Psoas muscle (tissue), 8 donors: ENCODE measurements around the gene GIMAP5. TPM values are rescaled to one million over a fixed set of nuclear protein-coding genes. Genes with fewer than 3 reads are reported as not detected.

ENCODE experiments used
- ATAC-seq, 4 donors: fragments of 200-7000 bp; cut with Tn5 transposase; one replicate each; pipeline ENCODE4 v1.9.1; 2020; ENCODE audit warnings: moderate library complexity in 3 of 4, mild to moderate bottlenecking in 2 of 4
- DNase-seq, 2 donors: peaks; one replicate each; pipeline ENCODE4 v3.0.0-alpha.2; 2020
- H3K27ac ChIP-seq: fragments of 200-600 bp; one replicate; pipeline ENCODE4 v1.8.0; 2022
- H3K27me3 ChIP-seq, 3 donors: fragments of 200-600 bp in 1 of 3; one replicate each; pipeline versions ENCODE4 v1.6.1 to v1.8.0; 2013 to 2022; ENCODE audit warnings: low read length in 2 of 3, mild to moderate bottlenecking in 2 of 3, moderate library complexity in 1 of 3; ENCODE audit not compliant: insufficient read depth in 3 of 3
- H3K36me3 ChIP-seq, 2 donors: fragments of 200-600 bp in 1 of 2; one replicate each; pipeline versions ENCODE4 v1.6.1 to v1.8.0; 2013 to 2022; ENCODE audit warnings: low read depth in 1 of 2, mild to moderate bottlenecking in 1 of 2, moderate library complexity in 1 of 2; ENCODE audit not compliant: insufficient read depth in 1 of 2
- H3K4me1 ChIP-seq: fragments of 200-600 bp; one replicate; pipeline ENCODE4 v1.8.0; 2022
- H3K4me3 ChIP-seq: fragments of 200-600 bp; one replicate; pipeline ENCODE4 v1.8.0; 2022; ENCODE audit warnings: mild to moderate bottlenecking
- H3K9me3 ChIP-seq: fragments of 200-600 bp; one replicate; pipeline ENCODE4 v1.8.0; 2022
- CTCF ChIP-seq: fragments of 200-600 bp; IDR thresholded peaks from one replicate; pipeline ENCODE4 v1.8.0; 2022; ENCODE audit warnings: antibody characterized with exemption
- WGBS, 3 donors: extraction: QIAGEN DNeasy Blood & Tissue Kit; methylation state at CpG; one replicate each; pipeline versions ENCODE4 v1.1.6 to v1.1.7; 2013; 5-methylcytosine and 5-hydroxymethylcytosine counted together
- intact Hi-C, 2 donors: fragments of 100-400 bp; cut with DNase I; formaldehyde crosslinking; loops; one replicate each; pipeline versions ENCODE4 v1.11.0 to v1.14.2; 2022
- polyA plus RNA-seq, 3 donors: library from polyadenylated mRNA; stranded (reverse); fragments of 200-250 nt; gene quantifications; one replicate each; pipeline ENCODE4 v1.2.3, GENCODE V29; 2013
- total RNA-seq, 4 donors: library from RNA; stranded (reverse); fragmentation: NEBNext Ultra II Directional in 2 of 4; extraction: Animal tissue kit (Norgen Biotek cat#: 25700) in 2 of 4; gene quantifications; one replicate each; pipeline versions ENCODE4 v1.2.1 to v1.2.4, GENCODE V29; 2021 to 2023
- donor health status: healthy with polysubstance abuse.
- donor health status: DM: no; HTN: no; CAD: no; lungs with moderate emphysema.
- donor health status: Bipolar disorder and iron deficiency.
- donor health status: healthy.
- donor health status: DM: yes; HTN: yes; CAD: no.
- donor health status: DM: no; HTN: no; CAD: no.
- donor health status: DM: no; HTN: no; CAD: no.
- donor health status: DM: yes; HTN: yes; CAD: no.

GIMAP5 gene
- total and polyA plus RNA-seq, 7 donors, result 4.1 to 12.4 (median 8.4) TPM

GRCh38 chr7:150719436-150719835 is 17.8 kb upstream of the GIMAP5 start:
- Histone ChIP-seq H3K27ac (no peak overlapping the region), H3K36me3 (no peaks in the 10 kb centered on the region), H3K9me3 (no peaks in the 10 kb centered on the region), H3K4me1 (no peaks in the 10 kb centered on the region), H3K27me3 (no peaks in the 10 kb centered on the region), H3K4me3 (no peak overlapping the region)
- intact Hi-C loops, result no loop called here
- DNase-seq (no peak), ATAC-seq (no peak)
- 64 to 81% (median 69%) methylated on average over 4 of the region's 4 CpGs for WGBS, 3 donors
- no peak for TF ChIP-seq CTCF

DNA sequence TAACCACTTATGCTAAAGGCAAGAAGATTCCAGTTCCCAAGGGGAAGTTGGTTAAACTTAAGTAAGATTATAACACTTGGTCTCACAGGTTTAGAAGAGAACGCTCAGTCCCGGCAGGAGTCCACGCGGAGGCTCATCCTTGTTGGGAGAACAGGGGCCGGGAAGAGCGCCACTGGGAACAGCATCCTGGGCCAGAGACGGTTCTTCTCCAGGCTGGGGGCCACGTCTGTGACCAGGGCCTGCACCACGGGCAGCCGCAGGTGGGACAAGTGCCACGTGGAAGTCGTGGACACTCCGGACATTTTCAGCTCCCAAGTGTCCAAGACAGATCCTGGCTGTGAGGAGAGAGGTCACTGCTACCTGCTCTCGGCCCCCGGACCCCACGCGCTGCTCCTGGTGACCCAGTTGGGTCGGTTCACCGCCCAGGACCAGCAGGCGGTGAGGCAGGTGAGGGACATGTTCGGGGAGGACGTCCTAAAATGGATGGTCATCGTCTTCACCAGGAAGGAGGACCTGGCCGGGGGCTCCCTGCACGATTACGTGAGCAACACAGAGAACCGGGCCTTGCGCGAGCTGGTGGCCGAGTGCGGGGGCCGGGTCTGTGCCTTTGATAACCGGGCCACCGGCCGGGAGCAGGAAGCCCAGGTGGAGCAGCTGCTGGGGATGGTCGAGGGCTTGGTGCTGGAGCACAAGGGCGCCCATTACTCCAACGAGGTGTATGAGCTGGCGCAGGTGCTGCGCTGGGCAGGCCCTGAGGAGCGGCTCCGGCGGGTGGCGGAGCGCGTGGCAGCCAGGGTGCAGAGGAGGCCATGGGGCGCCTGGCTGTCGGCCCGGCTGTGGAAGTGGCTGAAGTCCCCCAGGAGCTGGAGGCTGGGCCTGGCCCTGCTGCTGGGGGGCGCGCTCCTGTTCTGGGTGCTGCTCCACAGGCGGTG is 17.0 kb upstream of the GIMAP5 start:
- H3K9me3 ChIP-seq, result no peaks in the 10 kb centered on the region
- H3K27ac ChIP-seq, result no peak overlapping the region
- intact Hi-C loops, result loop anchor here in 1 of 2 donors (2.0 kb wide), 1 partner anchor 31 kb away; no protein-coding TSS in a partner anchor
- no peak overlapping the region for H3K4me3 ChIP-seq
- H3K36me3 ChIP-seq, result no peaks in the 10 kb centered on the region
- no peak for TF ChIP-seq CTCF
- 81 to 92% (median 90%) methylated on average over 49 to 52 of the region's 52 CpGs for WGBS, 3 donors
- ATAC-seq (no peak), DNase-seq (no peak)
- H3K27me3 ChIP-seq, result no peaks in the 10 kb centered on the region
- no peaks in the 10 kb centered on the region for H3K4me1 ChIP-seq

- 77 to 84% (median 77%) methylated on average over 11 of the region's 11 CpGs for WGBS, 3 donors
- ATAC-seq, result peak in 3 of 4 donors; percentile 50 to 69 (median 68)
- Histone ChIP-seq H3K36me3 (no peaks in the 10 kb centered on the region), H3K4me3 (peak overlapping the region; percentile 36), H3K27ac (peak overlapping the region; percentile 71), H3K27me3 (no peaks in the 10 kb centered on the region), H3K4me1 (no peaks in the 10 kb centered on the region), H3K9me3 (no peaks in the 10 kb centered on the region)
- DNase-seq, result peak in 1 of 2 donors; percentile 53
- intact Hi-C loops, result loop anchor here in 1 of 2 donors (2.0 kb wide), 1 partner anchor 29 kb away; no protein-coding TSS in a partner anchor
- TF ChIP-seq CTCF, result no peak
Measured at GRCh38 chr7:150721970-150722373, 15.2 kb upstream of the GIMAP5 start.

GRCh38 chr7:150722431-150722931 is 14.7 kb upstream of the GIMAP5 start:
- Histone ChIP-seq H3K36me3 (no peaks in the 10 kb centered on the region), H3K27ac (peak overlapping the region; percentile 71), H3K9me3 (no peaks in the 10 kb centered on the region), H3K4me1 (no peaks in the 10 kb centered on the region), H3K4me3 (peak overlapping the region; percentile 36), H3K27me3 (no peaks in the 10 kb centered on the region)
- DNase-seq (no peak), ATAC-seq (no peak)
- TF ChIP-seq CTCF, result no peak
- 20 to 25% (median 23%) methylated on average over 12 of the region's 12 CpGs for WGBS, 3 donors
- intact Hi-C loops, result no loop called here
